Testis (tissue), 3 donors: ENCODE measurements around the gene MLN. TPM values are rescaled to one million over a fixed set of nuclear protein-coding genes. Genes with fewer than 3 reads are reported as not detected.

Experiments used
- DNase-seq: peaks from one replicate; pipeline ENCODE4 v3.0.0-alpha.2; 2019
- H3K27ac ChIP-seq, 2 donors: fragments of 200-600 bp; sonication (generic); one replicate each; pipeline ENCODE4 v1.5.1; 2019
- H3K27me3 ChIP-seq: fragments of 200-600 bp; sonication (generic); one replicate; pipeline ENCODE4 v1.5.1; 2019
- H3K36me3 ChIP-seq: fragments of 200-600 bp; sonication (generic); one replicate; pipeline ENCODE4 v1.5.1; 2017; ENCODE audit warnings: low read depth; ENCODE audit errors: missing control alignments
- H3K4me1 ChIP-seq: fragments of 200-600 bp; sonication (generic); one replicate; pipeline ENCODE4 v1.5.1; 2019
- H3K4me3 ChIP-seq, 2 donors: fragments of 200-600 bp; sonication (generic); one replicate each; pipeline ENCODE4 v1.5.1; 2017 to 2019
- H3K9me3 ChIP-seq: fragments of 200-600 bp; sonication (generic); one replicate; pipeline ENCODE4 v1.5.1; 2017
- POLR2A ChIP-seq: fragments of 450-650 bp; IDR thresholded peaks from one replicate; pipeline ENCODE4 v1.6.1; 2017; ENCODE audit warnings: antibody characterized with exemption, mild to moderate bottlenecking, moderate library complexity
- WGBS, 2 donors: methylation state at CpG; one replicate each; pipeline ENCODE4 v1.1.5; 2018; 5-methylcytosine and 5-hydroxymethylcytosine counted together
- intact Hi-C: fragments of 100-400 bp; cut with DNase I; formaldehyde crosslinking; loops from one replicate; pipeline ENCODE4 v1.15.1; 2023; ENCODE audit warnings: low total_unique reads
- polyA plus RNA-seq: library from polyadenylated mRNA; stranded (reverse); fragments of 350-450 nt; fragmentation: Illumina TruSeq; extraction: RNeasy Lipid Tissue Mini Kit (QIAGEN cat#74804); gene quantifications from one replicate; pipeline ENCODE4 v1.2.3, GENCODE V29; 2014; ENCODE audit warnings: low read depth, low replicate concordance; ENCODE audit not compliant: insufficient read depth
- total RNA-seq, 2 donors: library from RNA; depleted of rRNA; stranded (reverse); fragments of >200 nt; gene quantifications; one replicate each; pipeline ENCODE4 v1.2.3, GENCODE V29; 2016
- TF ChIP-seq, protein P1 (sequence below), 3 experiments: fragments of 450-650 bp in 2 of 3; fragments of 200-600 bp in 1 of 3; sonication (generic) in 1 of 3; IDR thresholded peaks; one replicate each; pipeline ENCODE4 v1.5.1; 2016 to 2019; ENCODE audit warnings: antibody characterized with exemption in 3 of 3, mild to moderate bottlenecking in 2 of 3, moderate library complexity in 1 of 3

The MLN gene
- total and polyA plus RNA-seq, 3 donors from 2014 or later, result not detected

DNA sequence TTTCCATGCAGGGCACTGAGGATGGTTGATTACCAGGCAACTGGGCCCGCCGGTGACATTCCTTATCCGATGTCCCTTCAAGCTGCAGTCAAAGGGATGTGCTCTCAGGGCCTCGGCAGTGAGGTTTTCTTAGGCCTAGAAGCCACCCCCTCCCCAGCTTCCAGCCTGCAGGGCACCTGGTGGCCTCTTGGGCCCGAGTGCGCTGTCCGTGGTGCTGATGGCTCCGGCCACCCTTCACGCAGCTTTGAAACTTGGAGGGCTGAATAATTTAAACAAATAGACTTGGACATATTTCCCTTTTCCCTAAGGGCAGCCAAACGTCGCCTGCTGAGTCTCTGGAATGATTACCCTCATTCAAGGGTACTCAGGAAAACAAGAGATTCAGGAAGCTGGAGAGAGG is 8.9 kb upstream of the MLN start:
- intact Hi-C loops, result no loop called here
- 6% methylated on average over 6 to 11 of the region's 11 CpGs for WGBS, 2 donors
- no peaks in the 10 kb centered on the region for H3K36me3 ChIP-seq
- H3K27me3 ChIP-seq, result no peaks in the 10 kb centered on the region
- no peaks in the 10 kb centered on the region for H3K4me1 ChIP-seq
- DNase-seq, result peak; percentile 56
- TF ChIP-seq, protein P1, sequence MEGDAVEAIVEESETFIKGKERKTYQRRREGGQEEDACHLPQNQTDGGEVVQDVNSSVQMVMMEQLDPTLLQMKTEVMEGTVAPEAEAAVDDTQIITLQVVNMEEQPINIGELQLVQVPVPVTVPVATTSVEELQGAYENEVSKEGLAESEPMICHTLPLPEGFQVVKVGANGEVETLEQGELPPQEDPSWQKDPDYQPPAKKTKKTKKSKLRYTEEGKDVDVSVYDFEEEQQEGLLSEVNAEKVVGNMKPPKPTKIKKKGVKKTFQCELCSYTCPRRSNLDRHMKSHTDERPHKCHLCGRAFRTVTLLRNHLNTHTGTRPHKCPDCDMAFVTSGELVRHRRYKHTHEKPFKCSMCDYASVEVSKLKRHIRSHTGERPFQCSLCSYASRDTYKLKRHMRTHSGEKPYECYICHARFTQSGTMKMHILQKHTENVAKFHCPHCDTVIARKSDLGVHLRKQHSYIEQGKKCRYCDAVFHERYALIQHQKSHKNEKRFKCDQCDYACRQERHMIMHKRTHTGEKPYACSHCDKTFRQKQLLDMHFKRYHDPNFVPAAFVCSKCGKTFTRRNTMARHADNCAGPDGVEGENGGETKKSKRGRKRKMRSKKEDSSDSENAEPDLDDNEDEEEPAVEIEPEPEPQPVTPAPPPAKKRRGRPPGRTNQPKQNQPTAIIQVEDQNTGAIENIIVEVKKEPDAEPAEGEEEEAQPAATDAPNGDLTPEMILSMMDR (IDR thresholded peaks at IDR 0.05), result peak in 2 of 3 experiments; percentile 28 to 41
- TF ChIP-seq POLR2A, result no peak
- no peak overlapping the region for H3K4me3 ChIP-seq
- no peaks in the 10 kb centered on the region for H3K9me3 ChIP-seq
- H3K27ac ChIP-seq, result no peak overlapping the region

GRCh38 chr6:33809594-33809993 is 5.8 kb upstream of the MLN start:
- H3K27ac ChIP-seq, result no peak overlapping the region
- no peaks in the 10 kb centered on the region for H3K4me1 ChIP-seq
- no peaks in the 10 kb centered on the region for H3K9me3 ChIP-seq
- no peak for DNase-seq
- H3K27me3 ChIP-seq, result no peaks in the 10 kb centered on the region
- 50 to 66% methylated on average over 2 of the region's 2 CpGs for WGBS, 2 donors
- TF ChIP-seq POLR2A, result no peak
- TF ChIP-seq, protein P1 (IDR thresholded peaks at IDR 0.05), result no peak
- H3K36me3 ChIP-seq, result no peaks in the 10 kb centered on the region
- intact Hi-C loops, result no loop called here
- H3K4me3 ChIP-seq, result no peak overlapping the region

GRCh38 chr6:33808641-33809180 is 4.9 kb upstream of the MLN start:
- H3K36me3 ChIP-seq, result no peaks in the 10 kb centered on the region
- no peaks in the 10 kb centered on the region for H3K27me3 ChIP-seq
- H3K9me3 ChIP-seq, result no peaks in the 10 kb centered on the region
- DNase-seq, result no peak
- no peak for TF ChIP-seq POLR2A
- TF ChIP-seq, protein P1 (IDR thresholded peaks at IDR 0.05), result no peak
- H3K4me1 ChIP-seq, result no peaks in the 10 kb centered on the region
- H3K4me3 ChIP-seq, result no peak overlapping the region
- intact Hi-C loops, result no loop called here
- WGBS, 2 donors, result 55 to 66% methylated on average over 8 of the region's 8 CpGs
- no peak overlapping the region for H3K27ac ChIP-seq

- intact Hi-C loops, result no loop called here
- Histone ChIP-seq H3K9me3 (no peaks in the 10 kb centered on the region), H3K4me3 (no peak overlapping the region), H3K36me3 (no peaks in the 10 kb centered on the region), H3K27me3 (no peaks in the 10 kb centered on the region), H3K4me1 (no peaks in the 10 kb centered on the region), H3K27ac (no peak overlapping the region)
- no peak for DNase-seq
- WGBS, 2 donors, result 40 to 48% methylated on average over 6 of the region's 6 CpGs
- TF ChIP-seq, protein P1 (IDR thresholded peaks at IDR 0.05), result no peak
- TF ChIP-seq POLR2A, result no peak
Observed at GRCh38 chr6:33807606-33808005, 3.8 kb upstream of the MLN start.

DNA sequence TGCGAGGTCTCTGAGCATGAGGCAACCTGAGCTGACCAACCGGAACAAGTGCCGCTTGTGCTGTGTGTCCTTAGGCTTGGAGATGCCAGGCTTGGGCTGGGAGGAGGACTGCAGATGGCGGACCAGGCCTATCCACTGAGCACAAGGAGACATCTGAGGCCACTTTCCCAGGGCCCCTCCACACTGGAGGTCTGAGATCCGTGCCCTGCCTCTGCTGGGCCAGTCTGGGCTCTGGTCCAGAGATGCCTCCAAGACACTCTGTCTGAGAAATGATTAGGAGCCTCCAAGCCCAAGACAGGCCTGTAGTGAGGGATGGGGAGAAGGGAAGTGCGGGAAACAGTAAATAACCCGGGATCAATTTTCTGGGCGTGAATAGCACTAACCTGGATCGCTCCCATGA is 3.0 kb upstream of the MLN start:
- H3K27ac ChIP-seq, result no peak overlapping the region
- WGBS, 2 donors, result 81 to 84% methylated on average over 9 of the region's 9 CpGs
- intact Hi-C loops, result no loop called here
- no peak for DNase-seq
- H3K9me3 ChIP-seq, result no peaks in the 10 kb centered on the region
- no peak overlapping the region for H3K4me3 ChIP-seq
- TF ChIP-seq, protein P1 (IDR thresholded peaks at IDR 0.05), result no peak
- TF ChIP-seq POLR2A, result no peak
- no peaks in the 10 kb centered on the region for H3K36me3 ChIP-seq
- H3K27me3 ChIP-seq, result no peaks in the 10 kb centered on the region
- H3K4me1 ChIP-seq, result no peaks in the 10 kb centered on the region
